IMR-90 (cell line): ENCODE results near the gene PILRB. TPM values are rescaled to one million over a fixed set of nuclear protein-coding genes. Genes with fewer than 3 reads are reported as not detected.

Experiments used
- ATAC-seq: fragments of 200-7000 bp; cut with Tn5 transposase; 2 replicates; pipeline ENCODE4 v1.9.1; 2020; ENCODE audit warnings: low read depth, mild to moderate bottlenecking, moderate library complexity
- BruUV-seq: library from RNA; stranded (reverse); fragments of 400-500 nt; replicated peaks from 2 replicates; lab custom pipeline; 2021; lab: Mats Ljungman, UMichigan
- CTCF ChIA-PET: fragments of 300-600 bp; formaldehyde crosslinking; extraction: SDS; loops from one replicate; lab custom pipeline; 2021; ENCODE audit warnings: antibody characterized with exemption; lab: Yijun Ruan, JAX
- POLR2A ChIA-PET: fragments of 300-600 bp; sonication (Branson Sonifier 250); formaldehyde crosslinking; loops from one replicate; lab custom pipeline; 2022; ENCODE audit warnings: antibody characterized with exemption; ENCODE audit not compliant: unreplicated experiment; lab: Charles Lee
- DNase-seq: peaks from one replicate; pipeline ENCODE4 v3.0.0; 2013
- H2AFZ ChIP-seq: replicated peaks from 2 replicates; pipeline ENCODE3; 2013; ENCODE audit warnings: low read length, mild to moderate bottlenecking; ENCODE audit not compliant: poor library complexity
- H2AK5ac ChIP-seq: 2 replicates; pipeline ENCODE4 v1.6.1; 2013; ENCODE audit warnings: low read depth, low read length, inconsistent platforms
- H2AK9ac ChIP-seq: replicated peaks from 2 replicates; pipeline ENCODE3; 2013; ENCODE audit warnings: mild to moderate bottlenecking, low read depth, low read length, moderate library complexity; ENCODE audit not compliant: poor library complexity
- H2BK120ac ChIP-seq: 2 replicates; pipeline ENCODE4 v1.6.1; 2013; ENCODE audit warnings: low read depth, low read length, inconsistent platforms
- H2BK15ac ChIP-seq: 3 replicates; pipeline ENCODE4 v1.6.1; 2013; ENCODE audit warnings: low read depth, low read length, inconsistent platforms
- H2BK20ac ChIP-seq: 2 replicates; pipeline ENCODE4 v1.6.1; 2013; ENCODE audit warnings: low read depth, mild to moderate bottlenecking, inconsistent platforms, low read length, moderate library complexity
- H2BK5ac ChIP-seq: 2 replicates; pipeline ENCODE4 v1.6.1; 2013; ENCODE audit warnings: mild to moderate bottlenecking, low read depth, low read length, inconsistent platforms; ENCODE audit not compliant: poor library complexity, severe bottlenecking
- H3K14ac ChIP-seq: replicated peaks from 2 replicates; pipeline ENCODE4 v1.6.1; 2013; ENCODE audit warnings: low read depth, low read length, inconsistent platforms
- H3K18ac ChIP-seq: 2 replicates; pipeline ENCODE4 v1.6.1; 2013; ENCODE audit warnings: low read depth, low read length, control low read depth
- H3K23ac ChIP-seq: 2 replicates; pipeline ENCODE4 v1.6.1; 2013; ENCODE audit warnings: low read depth, low read length, inconsistent platforms
- H3K27ac ChIP-seq: 2 replicates; pipeline ENCODE4 v1.5.1; 2013; ENCODE audit warnings: mild to moderate bottlenecking, control low read depth, low read length; ENCODE audit not compliant: insufficient read depth
- H3K27me3 ChIP-seq: 2 replicates; pipeline ENCODE4 v1.6.1; 2013; ENCODE audit warnings: low read length; ENCODE audit not compliant: control insufficient read depth, insufficient read depth
- H3K36me3 ChIP-seq: 2 replicates; pipeline ENCODE4 v1.6.1; 2013; ENCODE audit warnings: low read length, mixed read lengths; ENCODE audit not compliant: control insufficient read depth, insufficient read depth
- H3K4ac ChIP-seq: 2 replicates; pipeline ENCODE4 v1.6.1; 2013; ENCODE audit warnings: low read depth, low read length, inconsistent platforms
- H3K4me1 ChIP-seq: 2 replicates; pipeline ENCODE4 v1.6.1; 2013; ENCODE audit warnings: low read length, mixed read lengths; ENCODE audit not compliant: control insufficient read depth, insufficient read depth
- H3K4me2 ChIP-seq: 2 replicates; pipeline ENCODE4 v1.6.1; 2013; ENCODE audit warnings: low read depth, mild to moderate bottlenecking, control low read depth, low read length, moderate library complexity
- H3K4me3 ChIP-seq: 2 replicates; pipeline ENCODE4 v1.5.1; 2013; ENCODE audit warnings: low read depth, mild to moderate bottlenecking, control low read depth, low read length, moderate library complexity; ENCODE audit not compliant: insufficient read depth
- H3K56ac ChIP-seq: 2 replicates; pipeline ENCODE4 v1.6.1; 2013; ENCODE audit warnings: low read length, inconsistent platforms; ENCODE audit not compliant: insufficient read depth; ENCODE audit errors: extremely low read depth
- H3K79me1 ChIP-seq, 2 experiments: 2 replicates each; pipeline ENCODE4 v1.6.1; 2013; ENCODE audit warnings: low read length in 2 of 2, inconsistent platforms in 1 of 2, low read depth in 1 of 2
- H3K9ac ChIP-seq: 2 replicates; pipeline ENCODE4 v1.6.1; 2013; ENCODE audit warnings: low read depth, low read length, control low read depth
- H3K9me1 ChIP-seq: 2 replicates; pipeline ENCODE4 v1.6.1; 2013; ENCODE audit warnings: low read length, inconsistent platforms; ENCODE audit not compliant: insufficient read depth
- H3K9me3 ChIP-seq: 2 replicates; pipeline ENCODE4 v1.6.1; 2013; ENCODE audit warnings: low read length; ENCODE audit not compliant: control insufficient read depth, insufficient read depth
- H4K20me1 ChIP-seq: 2 replicates; pipeline ENCODE4 v1.6.1; 2013; ENCODE audit warnings: low read length, inconsistent platforms; ENCODE audit not compliant: insufficient read depth
- H4K5ac ChIP-seq: 2 replicates; pipeline ENCODE4 v1.6.1; 2013; ENCODE audit warnings: mild to moderate bottlenecking, low read depth, low read length, control low read depth
- H4K8ac ChIP-seq, 2 experiments: 2 replicates each; pipeline ENCODE4 v1.6.1; 2013; ENCODE audit warnings: low read depth in 2 of 2, low read length in 2 of 2, control low read depth in 1 of 2, inconsistent platforms in 1 of 2
- H4K91ac ChIP-seq: 2 replicates; pipeline ENCODE4 v1.6.1; 2013; ENCODE audit warnings: low read depth, low read length, inconsistent platforms; ENCODE audit not compliant: insufficient read depth
- BHLHE40 ChIP-seq: fragments of 150-350 bp; IDR thresholded peaks from 2 replicates; pipeline ENCODE4 v1.6.1; 2016; ENCODE audit warnings: mild to moderate bottlenecking, low read depth, low read length
- FOS ChIP-seq: fragments of 150-350 bp; IDR thresholded peaks from 2 replicates; pipeline ENCODE4 v1.6.1; 2016; ENCODE audit warnings: low read depth, low read length
- MAFK ChIP-seq: IDR thresholded peaks from 2 replicates; pipeline ENCODE4 v1.6.1; 2012; ENCODE audit warnings: low read depth, low read length, improper control_type of control experiment
- RCOR1 ChIP-seq: IDR thresholded peaks from 2 replicates; pipeline ENCODE4 v1.6.1; 2012; ENCODE audit warnings: mild to moderate bottlenecking, low read length, improper control_type of control experiment; ENCODE audit not compliant: insufficient replicate concordance
- RFX5 ChIP-seq: IDR thresholded peaks from 2 replicates; pipeline ENCODE4 v1.8.0; 2012; ENCODE audit warnings: low read depth, mild to moderate bottlenecking, low read length, moderate library complexity
- dilution Hi-C: fragments of 300-500 bp; cut with HindIII; formaldehyde crosslinking; loops from one replicate; pipeline ENCODE4 v1.14.3; 2018; ENCODE audit warnings: low sequenced_read_pairs; ENCODE audit not compliant: unreplicated experiment
- in situ Hi-C: fragments of 300-500 bp; cut with MboI; formaldehyde crosslinking; loops from 3 replicates; pipeline ENCODE4 v1.14.3; 2019; ENCODE audit warnings: low sequenced_read_pairs, inconsistent platforms, mixed read lengths
- intact Hi-C: fragments of 100-400 bp; cut with micrococcal nuclease; formaldehyde crosslinking; loops from 2 replicates; pipeline ENCODE4 v1.10.0; 2022
- polyA plus RNA-seq, 3 experiments: library from polyadenylated mRNA; depleted of rRNA; stranded (reverse); fragments of >200 nt; gene quantifications; 2 replicates each; pipeline ENCODE4 v1.2.3, GENCODE V29; 2012; ENCODE audit warnings: low replicate concordance in 1 of 3
- total RNA-seq: library from RNA; depleted of rRNA; stranded (reverse); fragments of >200 nt; gene quantifications from 2 replicates; pipeline ENCODE4 v1.2.3, GENCODE V29; 2012
- TF ChIP-seq, protein P1 (sequence below): fragments of 150-350 bp; IDR thresholded peaks from 2 replicates; pipeline ENCODE4 v1.6.1; 2016; ENCODE audit warnings: low read depth, mild to moderate bottlenecking, low read length, moderate library complexity, borderline replicate concordance

The PILRB gene
- total and polyA plus RNA-seq, 2 of the 4 experiments (the other 2 are of a cell fraction): 3.4 to 22.2 TPM

DNA sequence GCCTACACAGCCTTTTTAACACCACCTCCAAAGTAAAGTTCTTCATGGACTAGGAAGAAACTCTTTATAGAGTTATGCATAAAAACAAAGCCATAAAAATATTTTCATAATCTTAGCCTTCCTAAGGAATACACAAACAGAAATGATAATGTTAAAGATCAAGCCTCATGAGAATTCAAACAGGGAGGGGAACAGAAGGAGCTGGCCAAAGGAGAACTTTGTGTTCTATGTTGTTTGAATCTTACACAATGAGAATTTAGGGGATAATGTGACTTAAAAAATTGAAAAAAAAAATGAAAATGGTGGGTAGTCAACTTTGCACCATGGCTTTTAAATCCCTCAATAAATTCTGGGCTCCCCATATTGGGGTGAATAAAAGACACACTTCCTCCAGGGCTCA is 9.1 kb upstream of the PILRB start:
- POLR2A ChIA-PET: no interaction called here
- Histone ChIP-seq H3K4me1 (peaks cover 4% of the 10 kb centered on the region), H4K91ac (no peak overlapping the region), H2BK15ac (no peak overlapping the region), H3K14ac (no peak overlapping the region), H3K4me2 (no peak overlapping the region), H2AK5ac (no peak overlapping the region), H3K9me3 (no peaks in the 10 kb centered on the region), H3K56ac (no peak overlapping the region), H3K4ac (no peak overlapping the region), H2BK5ac (no peak overlapping the region), H2BK20ac (no peak overlapping the region), H3K79me1 (peaks cover 16 to 28% of the 10 kb centered on the region in 2 experiments; a peak in 3 of 4 replicates), H3K9ac (no peak overlapping the region), H3K27ac (no peak overlapping the region), H4K8ac (no peak overlapping the region), H3K9me1 (no peaks in the 10 kb centered on the region), H2AFZ (no peak overlapping the region), H3K36me3 (peaks cover 56% of the 10 kb centered on the region), H3K23ac (no peak overlapping the region), H2AK9ac (no peak overlapping the region), H2BK120ac (no peak overlapping the region), H3K18ac (no peak overlapping the region), H3K27me3 (no peaks in the 10 kb centered on the region), H4K20me1 (peaks cover 4% of the 10 kb centered on the region), H4K5ac (no peak overlapping the region), H3K4me3 (no peak overlapping the region)
- DNase-seq: no peak
- intact Hi-C loops (no loop called here), dilution Hi-C loops (no loop called here), in situ Hi-C loops (loop anchor here (10.0 kb wide), 1 partner anchor 214 kb away; no protein-coding TSS in a partner anchor)
- CTCF ChIA-PET: interaction anchor here (0.6 kb wide), 1 partner anchor 98 kb away, joined by 3 read pairs; no protein-coding TSS in a partner anchor
- no peak for ATAC-seq
- no peak for TF ChIP-seq BHLHE40
- no peak for TF ChIP-seq MAFK
- TF ChIP-seq RCOR1: no peak
- TF ChIP-seq FOS: no peak
- TF ChIP-seq, protein P1, sequence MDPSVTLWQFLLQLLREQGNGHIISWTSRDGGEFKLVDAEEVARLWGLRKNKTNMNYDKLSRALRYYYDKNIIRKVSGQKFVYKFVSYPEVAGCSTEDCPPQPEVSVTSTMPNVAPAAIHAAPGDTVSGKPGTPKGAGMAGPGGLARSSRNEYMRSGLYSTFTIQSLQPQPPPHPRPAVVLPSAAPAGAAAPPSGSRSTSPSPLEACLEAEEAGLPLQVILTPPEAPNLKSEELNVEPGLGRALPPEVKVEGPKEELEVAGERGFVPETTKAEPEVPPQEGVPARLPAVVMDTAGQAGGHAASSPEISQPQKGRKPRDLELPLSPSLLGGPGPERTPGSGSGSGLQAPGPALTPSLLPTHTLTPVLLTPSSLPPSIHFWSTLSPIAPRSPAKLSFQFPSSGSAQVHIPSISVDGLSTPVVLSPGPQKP: no peak
- no peak for TF ChIP-seq RFX5
- no TSS peak for BruUV-seq
